Trophoblast cell (in vitro differentiated cells and primary cell): ENCODE measurements around the gene TSPAN31.

ENCODE experiments used
- DNase-seq, 2 donors: peaks; one replicate each; pipeline ENCODE4 v3.0.0-alpha.2; 2016
- H2AFZ ChIP-seq: 2 replicates; pipeline ENCODE4 v1.6.1; 2013; ENCODE audit warnings: low read length, moderate library complexity, mild to moderate bottlenecking; ENCODE audit not compliant: insufficient read depth, poor library complexity
- H2AK5ac ChIP-seq: 2 replicates; pipeline ENCODE4 v1.6.1; 2013; ENCODE audit warnings: mild to moderate bottlenecking, low read length
- H2BK120ac ChIP-seq: 2 replicates; pipeline ENCODE4 v1.6.1; 2013; ENCODE audit warnings: low read length, mild to moderate bottlenecking, moderate library complexity; ENCODE audit not compliant: insufficient read depth, poor library complexity
- H2BK12ac ChIP-seq: 2 replicates; pipeline ENCODE4 v1.6.1; 2013; ENCODE audit warnings: mild to moderate bottlenecking, low read length, moderate library complexity
- H2BK5ac ChIP-seq: 2 replicates; pipeline ENCODE4 v1.6.1; 2013; ENCODE audit warnings: low read length, low read depth, moderate library complexity, mild to moderate bottlenecking; ENCODE audit not compliant: poor library complexity
- H3K14ac ChIP-seq: 2 replicates; pipeline ENCODE4 v1.6.1; 2013; ENCODE audit warnings: mild to moderate bottlenecking, low read length
- H3K18ac ChIP-seq: 2 replicates; pipeline ENCODE4 v1.6.1; 2013; ENCODE audit warnings: mild to moderate bottlenecking, low read length
- H3K23ac ChIP-seq: 2 replicates; pipeline ENCODE4 v1.6.1; 2013; ENCODE audit warnings: low read length
- H3K27ac ChIP-seq: 2 replicates; pipeline ENCODE4 v1.5.1; 2013; ENCODE audit warnings: low read depth, mild to moderate bottlenecking, inconsistent platforms, low read length, moderate library complexity
- H3K27me3 ChIP-seq: 2 replicates; pipeline ENCODE4 v1.6.1; 2013; ENCODE audit warnings: inconsistent platforms, mild to moderate bottlenecking, low read length, moderate library complexity; ENCODE audit not compliant: insufficient read depth
- H3K36me3 ChIP-seq, 2 experiments: 1 replicate in 1 of 2; 2 replicates in 1 of 2; pipeline ENCODE4 v1.6.1; 2013; ENCODE audit warnings: low read length in 2 of 2, mild to moderate bottlenecking in 2 of 2, moderate library complexity in 1 of 2; ENCODE audit not compliant: insufficient read depth in 2 of 2, control insufficient read depth in 1 of 2
- H3K4ac ChIP-seq: 2 replicates; pipeline ENCODE4 v1.6.1; 2013; ENCODE audit warnings: low read depth, mild to moderate bottlenecking, low read length, moderate library complexity
- H3K4me1 ChIP-seq, 2 experiments: 1 replicate in 1 of 2; 2 replicates in 1 of 2; pipeline ENCODE4 v1.6.1; 2013; ENCODE audit warnings: low read length in 2 of 2, mild to moderate bottlenecking in 2 of 2, moderate library complexity in 1 of 2; ENCODE audit not compliant: insufficient read depth in 2 of 2, control insufficient read depth in 1 of 2
- H3K4me2 ChIP-seq: 2 replicates; pipeline ENCODE4 v1.6.1; 2013; ENCODE audit warnings: inconsistent platforms, mild to moderate bottlenecking, low read length, moderate library complexity
- H3K4me3 ChIP-seq: 2 replicates; pipeline ENCODE4 v1.5.1; 2013; ENCODE audit warnings: mild to moderate bottlenecking, low read depth, low read length, inconsistent platforms
- H3K79me1 ChIP-seq: one replicate; pipeline ENCODE4 v1.6.1; 2013; ENCODE audit warnings: low read length
- H3K79me2 ChIP-seq: 2 replicates; pipeline ENCODE4 v1.6.1; 2013; ENCODE audit warnings: low read length, mild to moderate bottlenecking; ENCODE audit not compliant: control insufficient read depth, insufficient read depth, poor library complexity
- H3K9ac ChIP-seq: 2 replicates; pipeline ENCODE4 v1.6.1; 2013; ENCODE audit warnings: mild to moderate bottlenecking, low read length
- H3K9me3 ChIP-seq: 2 replicates; pipeline ENCODE4 v1.6.1; 2013; ENCODE audit warnings: low read depth, mild to moderate bottlenecking, control low read depth, inconsistent platforms, low read length; ENCODE audit not compliant: insufficient read depth
- H4K12ac ChIP-seq: 2 replicates; pipeline ENCODE4 v1.6.1; 2013; ENCODE audit warnings: low read depth, mild to moderate bottlenecking, low read length, moderate library complexity
- H4K8ac ChIP-seq: 2 replicates; pipeline ENCODE4 v1.6.1; 2013; ENCODE audit warnings: low read depth, mild to moderate bottlenecking, low read length, moderate library complexity
- H4K91ac ChIP-seq: one replicate; pipeline ENCODE4 v1.6.1; 2013; ENCODE audit warnings: low read depth, mild to moderate bottlenecking, low read length, moderate library complexity
- WGBS: extraction: QIAGEN DNeasy Blood & Tissue Kit; methylation state at CpG from one replicate; pipeline ENCODE4 v1.1.7; 2013; ENCODE audit warnings: missing lambda C conversion rate; ENCODE audit not compliant: insufficient read length, insufficient coverage; ENCODE audit errors: extremely low coverage; 5-methylcytosine and 5-hydroxymethylcytosine counted together

The TSPAN31 gene

GRCh38 chr12:57760347-57760982, 15.6 kb downstream of the TSPAN31 start:
- Histone ChIP-seq H3K27ac (no peak overlapping the region), H2AK5ac (no peak overlapping the region), H4K8ac (no peak overlapping the region), H3K18ac (no peak overlapping the region), H2BK120ac (no peak overlapping the region), H3K36me3 (no peaks in the 10 kb centered on the region), H3K23ac (no peak overlapping the region), H3K4me2 (no peak overlapping the region), H2AFZ (no peak overlapping the region), H3K9ac (no peak overlapping the region), H2BK12ac (no peak overlapping the region), H2BK5ac (no peak overlapping the region), H3K4ac (no peak overlapping the region), H3K79me1 (no peaks in the 10 kb centered on the region), H3K79me2 (no peaks in the 10 kb centered on the region), H3K27me3 (peaks cover 40% of the 10 kb centered on the region), H3K4me1 (peaks cover 9 to 14% of the 10 kb centered on the region in 2 experiments), H4K91ac (no peak overlapping the region), H3K14ac (no peak overlapping the region), H4K12ac (no peak overlapping the region), H3K4me3 (no peak overlapping the region), H3K9me3 (peaks cover 7% of the 10 kb centered on the region)
- no CpG with 5 or more reads among the region's 3 CpGs for WGBS
- no peak for DNase-seq

- Histone ChIP-seq H3K18ac (no peak overlapping the region), H3K79me2 (no peaks in the 10 kb centered on the region), H3K79me1 (no peaks in the 10 kb centered on the region), H2BK5ac (no peak overlapping the region), H4K8ac (no peak overlapping the region), H3K27ac (no peak overlapping the region), H3K23ac (no peak overlapping the region), H3K4ac (no peak overlapping the region), H3K9me3 (peaks cover 6% of the 10 kb centered on the region), H2BK120ac (no peak overlapping the region), H3K14ac (no peak overlapping the region), H2AK5ac (no peak overlapping the region), H2BK12ac (no peak overlapping the region), H3K4me3 (no peak overlapping the region), H3K36me3 (no peaks in the 10 kb centered on the region), H2AFZ (no peak overlapping the region), H3K27me3 (peaks cover 40% of the 10 kb centered on the region), H3K4me1 (peaks cover 13 to 18% of the 10 kb centered on the region in 2 experiments), H3K4me2 (no peak overlapping the region), H4K12ac (no peak overlapping the region), H4K91ac (no peak overlapping the region), H3K9ac (no peak overlapping the region)
- DNase-seq, result no peak
- WGBS, result no CpG with 5 or more reads among the region's 4 CpGs
Measured at GRCh38 chr12:57761391-57761998, 16.7 kb downstream of the TSPAN31 start.

- H4K91ac ChIP-seq, result no peak overlapping the region
- H3K9ac ChIP-seq, result no peak overlapping the region
- H3K79me1 ChIP-seq, result no peaks in the 10 kb centered on the region
- H3K23ac ChIP-seq, result no peak overlapping the region
- no peak overlapping the region for H3K14ac ChIP-seq
- no CpG with 5 or more reads among the region's 2 CpGs for WGBS
- H3K4me1 ChIP-seq, result peaks cover 16 to 21% of the 10 kb centered on the region in 2 experiments
- H2AFZ ChIP-seq, result no peak overlapping the region
- no peak overlapping the region for H2AK5ac ChIP-seq
- peaks cover 45% of the 10 kb centered on the region for H3K27me3 ChIP-seq
- no peak overlapping the region for H3K4me2 ChIP-seq
- no peaks in the 10 kb centered on the region for H3K79me2 ChIP-seq
- no peak overlapping the region for H2BK120ac ChIP-seq
- no peak overlapping the region for H4K12ac ChIP-seq
- H4K8ac ChIP-seq, result no peak overlapping the region
- no peak overlapping the region for H3K4ac ChIP-seq
- H3K18ac ChIP-seq, result no peak overlapping the region
- H3K4me3 ChIP-seq, result no peak overlapping the region
- H3K9me3 ChIP-seq, result peaks cover 6% of the 10 kb centered on the region
- H3K27ac ChIP-seq, result no peak overlapping the region
- no peak overlapping the region for H2BK12ac ChIP-seq
- no peak overlapping the region for H2BK5ac ChIP-seq
- no peaks in the 10 kb centered on the region for H3K36me3 ChIP-seq
- DNase-seq, result no peak
Measured at GRCh38 chr12:57762463-57762862, 17.6 kb downstream of the TSPAN31 start.

DNA sequence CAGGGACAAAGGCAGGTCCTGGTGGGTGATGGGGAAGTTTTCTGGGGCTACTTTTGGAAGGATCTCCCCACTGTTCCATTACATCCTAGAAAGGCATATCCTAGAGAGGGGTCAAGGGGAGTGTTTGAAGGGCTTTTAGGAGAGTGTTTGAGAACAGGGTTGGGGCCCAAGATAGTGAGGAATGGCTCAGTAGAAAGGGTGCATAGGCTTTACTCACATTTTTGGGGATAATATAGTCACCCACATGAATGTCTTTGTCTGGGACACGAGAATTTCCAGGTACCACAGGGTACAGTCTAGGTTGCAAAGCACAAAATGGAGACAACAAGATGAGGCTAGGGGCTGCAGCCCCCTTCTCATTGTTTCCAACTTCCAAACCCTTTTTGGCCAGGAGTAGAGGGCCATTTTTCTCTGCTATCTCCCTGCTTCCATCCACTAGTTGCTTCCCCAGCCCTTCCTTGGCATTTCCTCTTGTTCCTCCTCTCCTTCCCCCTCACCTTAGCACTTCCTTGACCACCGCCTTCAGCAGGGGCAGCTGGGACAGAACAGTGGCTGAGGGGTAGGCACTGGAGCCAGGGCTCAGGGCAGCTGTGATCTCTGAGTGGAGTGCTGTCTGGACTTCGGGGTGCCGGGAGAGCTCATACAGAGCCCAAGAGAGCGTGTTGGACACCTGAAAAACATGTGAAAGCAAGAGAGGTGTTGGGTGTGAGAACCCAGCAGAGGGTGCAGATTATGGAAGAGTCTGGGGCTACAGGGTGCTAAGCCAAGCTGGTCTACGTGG, 19.2 kb downstream of the TSPAN31 start:
- Histone ChIP-seq H3K4me3 (no peak overlapping the region), H3K9ac (no peak overlapping the region), H2BK5ac (no peak overlapping the region), H3K23ac (no peak overlapping the region), H3K18ac (no peak overlapping the region), H2BK120ac (no peak overlapping the region), H2AFZ (no peak overlapping the region), H3K27ac (no peak overlapping the region), H4K91ac (no peak overlapping the region), H3K79me1 (no peaks in the 10 kb centered on the region), H4K8ac (no peak overlapping the region), H3K4me2 (peak overlapping the region; percentile 60), H3K79me2 (no peaks in the 10 kb centered on the region), H3K27me3 (peaks cover 45% of the 10 kb centered on the region), H3K36me3 (peaks cover 5% of the 10 kb centered on the region in 2 experiments), H2AK5ac (no peak overlapping the region), H3K14ac (no peak overlapping the region), H4K12ac (no peak overlapping the region), H3K4ac (no peak overlapping the region), H3K4me1 (peaks cover 16 to 21% of the 10 kb centered on the region in 2 experiments), H2BK12ac (no peak overlapping the region), H3K9me3 (peaks cover 6% of the 10 kb centered on the region)
- WGBS, result no CpG with 5 or more reads among the region's 6 CpGs
- DNase-seq, result no peak
